Dedifferentiated amniotic fluid mesenchymal stem cell (primary cell): Measurements from ENCODE around the gene ASTN2.

Source experiments
- DNase-seq: peaks from one replicate; pipeline ENCODE4 v3.0.0-alpha.2; 2016; ENCODE audit errors: extremely low spot score

Gene ASTN2

GRCh38 chr9:117114768-117115167, 300.1 kb downstream of the ASTN2 start:
- DNase-seq, result no peak

DNA sequence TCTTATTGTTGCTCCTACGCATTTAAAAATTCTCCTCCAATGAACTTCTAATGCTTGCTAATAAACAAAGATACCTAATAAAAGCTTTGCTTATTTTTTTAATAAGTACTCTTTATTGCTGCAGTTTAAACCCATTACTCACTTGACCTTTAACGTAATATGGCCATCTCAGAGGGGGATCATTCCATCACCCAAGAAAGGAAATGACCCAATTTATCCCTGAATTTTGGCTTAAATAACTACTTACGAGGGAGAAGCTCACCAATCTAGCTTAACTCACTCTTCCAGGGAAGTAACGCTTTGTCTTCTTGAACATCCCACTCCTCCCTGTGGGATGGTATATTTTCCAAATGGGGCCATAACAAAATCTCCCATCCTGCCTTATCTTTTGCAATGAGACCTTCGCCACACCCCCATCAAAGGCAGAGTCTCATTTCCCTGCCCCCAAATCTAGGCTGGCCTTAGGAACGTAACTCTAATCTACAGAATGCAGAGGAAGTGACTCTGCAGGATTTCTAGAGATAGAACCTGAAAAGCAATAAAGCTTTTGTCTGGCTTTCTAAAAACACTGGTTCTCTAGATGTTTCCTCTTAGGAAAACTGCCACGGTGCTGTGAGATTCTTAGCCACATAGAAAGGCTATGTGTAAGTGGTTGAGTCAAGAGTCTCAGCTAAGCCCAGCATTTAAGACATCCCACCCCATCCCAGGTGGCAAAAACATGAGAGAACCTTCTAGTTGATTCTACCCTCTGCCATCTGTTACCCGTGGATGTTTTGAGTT, 310.0 kb downstream of the ASTN2 start:
- no peak for DNase-seq

DNA sequence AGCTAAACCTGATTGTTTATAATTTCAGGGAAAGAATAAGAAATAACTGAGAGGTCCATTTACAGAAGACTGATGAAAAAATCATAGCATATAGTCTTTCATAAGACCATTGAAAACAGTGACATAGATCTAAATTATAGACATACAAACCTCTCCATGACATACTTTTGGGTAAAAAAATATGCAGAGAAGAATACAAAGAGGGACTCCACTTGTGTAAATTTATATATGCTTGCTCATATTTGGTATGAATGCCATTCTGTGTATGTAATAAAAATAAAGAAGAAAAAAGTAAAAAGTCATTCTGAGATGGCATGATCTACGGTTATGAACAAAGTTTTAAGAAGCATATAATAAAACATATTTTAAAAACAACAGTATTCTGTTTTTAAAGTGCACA, 310.7 kb downstream of the ASTN2 start:
- no peak for DNase-seq

- DNase-seq, result no peak
Observed at GRCh38 chr9:117103438-117104110, 311.3 kb downstream of the ASTN2 start.

DNA sequence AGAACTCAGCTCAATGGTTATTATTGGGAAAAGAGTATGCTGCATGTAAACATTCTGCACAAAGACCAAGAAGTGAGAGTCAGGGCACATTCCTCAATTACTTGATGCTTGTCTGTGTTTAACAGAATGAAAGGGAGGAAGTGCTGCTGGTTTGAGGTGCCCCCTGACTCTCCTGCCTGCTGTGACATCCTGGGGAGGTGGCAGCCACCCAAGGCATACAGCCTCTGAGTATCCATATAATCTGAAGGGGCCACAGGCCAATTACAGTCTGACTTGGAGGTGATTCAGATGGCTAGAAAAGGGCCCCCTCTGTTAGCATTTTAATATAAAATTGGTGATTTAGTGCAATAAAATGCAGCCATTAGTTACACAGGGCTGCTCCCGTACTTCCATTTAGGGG, 313.8 kb downstream of the ASTN2 start:
- no peak for DNase-seq

GRCh38 chr9:117098331-117098730, 316.5 kb downstream of the ASTN2 start:
- no peak for DNase-seq

DNA sequence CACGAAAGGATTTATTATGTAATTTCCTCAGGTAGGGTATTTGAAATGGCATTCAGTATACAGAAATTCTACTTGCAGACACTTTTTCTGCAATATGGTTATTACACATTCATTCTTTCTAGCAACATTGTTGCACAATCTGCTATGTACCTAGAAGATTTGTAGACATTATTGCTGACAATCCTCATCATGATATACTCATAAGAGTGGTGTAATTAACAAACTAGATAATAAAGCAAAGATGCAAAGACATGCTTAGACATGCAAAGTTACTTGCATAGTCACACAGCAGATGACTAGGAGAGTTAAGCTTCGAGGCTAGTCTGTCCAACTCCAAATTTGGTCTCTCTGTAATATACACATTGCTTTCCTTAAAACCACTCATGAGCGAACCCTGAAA, 317.1 kb downstream of the ASTN2 start:
- DNase-seq, result no peak

GRCh38 chr9:117096138-117096537, 318.7 kb downstream of the ASTN2 start:
- no peak for DNase-seq

GRCh38 chr9:117095081-117095480, 319.8 kb downstream of the ASTN2 start:
- DNase-seq, result no peak

DNA sequence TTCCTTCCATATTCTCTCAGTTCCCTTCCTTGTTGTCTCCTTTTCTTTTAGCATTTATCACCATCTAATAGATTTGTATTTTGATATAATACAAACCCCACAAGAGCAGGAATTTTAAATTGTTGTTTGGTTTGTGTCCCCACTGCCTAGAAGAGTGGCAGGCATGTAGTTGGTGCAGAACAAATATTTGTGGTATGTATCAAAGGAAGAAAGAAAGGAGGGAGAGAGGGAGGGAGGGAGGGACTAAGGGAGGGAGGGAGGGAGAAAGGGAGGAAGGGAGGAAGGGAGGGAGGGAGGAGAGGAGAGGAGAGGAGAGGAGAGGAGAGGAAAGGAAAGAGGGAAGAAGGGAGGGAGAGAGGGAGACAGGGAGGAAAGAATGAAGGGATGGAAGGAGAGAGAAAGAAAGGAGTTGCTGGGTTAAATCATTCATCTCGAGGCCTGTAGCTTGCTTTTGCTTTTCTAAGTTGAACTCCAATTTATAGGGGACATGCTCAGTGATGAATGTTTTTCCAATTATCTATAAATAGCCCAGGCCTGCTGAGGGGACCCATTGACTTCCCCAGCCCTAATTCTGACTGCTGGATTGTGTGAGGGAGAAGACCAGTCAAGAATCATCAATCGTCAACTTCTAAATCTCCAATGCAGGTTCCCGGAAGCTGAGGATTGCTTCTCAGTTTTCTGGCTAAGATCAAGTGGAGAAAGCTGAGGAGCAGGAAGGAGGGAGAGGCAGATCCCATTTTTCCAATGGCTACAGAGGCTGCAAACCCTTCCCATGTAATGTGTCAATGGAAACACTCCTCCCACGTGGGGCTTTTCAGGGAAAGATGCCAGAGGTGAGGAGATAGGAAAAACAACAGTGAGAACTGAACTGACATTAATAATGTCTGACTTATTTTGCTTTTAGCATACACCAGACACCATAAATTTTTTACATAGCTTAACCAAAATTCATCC, 320.7 kb downstream of the ASTN2 start:
- no peak for DNase-seq

- DNase-seq, result no peak
Observed at GRCh38 chr9:117092582-117092981, 322.3 kb downstream of the ASTN2 start.

DNA sequence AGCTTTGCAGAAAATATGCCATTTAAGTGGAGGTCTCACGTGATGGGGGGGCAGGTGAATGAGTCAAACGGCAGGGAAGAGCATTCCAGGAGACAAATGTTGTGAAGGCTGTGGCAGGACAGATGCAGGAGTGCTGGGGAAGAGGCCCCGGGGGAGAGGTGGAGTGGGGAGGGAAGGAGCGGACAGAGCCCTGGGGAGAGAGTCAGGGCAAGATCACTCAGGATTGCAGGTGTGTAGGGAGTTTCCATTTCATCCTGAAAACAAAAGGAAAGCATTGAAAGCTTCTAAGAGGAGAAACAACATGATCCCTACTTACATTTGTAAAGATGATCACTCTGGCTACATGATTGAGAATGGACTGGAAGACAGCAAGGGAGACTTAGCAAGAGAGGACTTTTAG, 323.3 kb downstream of the ASTN2 start:
- DNase-seq, result no peak

DNA sequence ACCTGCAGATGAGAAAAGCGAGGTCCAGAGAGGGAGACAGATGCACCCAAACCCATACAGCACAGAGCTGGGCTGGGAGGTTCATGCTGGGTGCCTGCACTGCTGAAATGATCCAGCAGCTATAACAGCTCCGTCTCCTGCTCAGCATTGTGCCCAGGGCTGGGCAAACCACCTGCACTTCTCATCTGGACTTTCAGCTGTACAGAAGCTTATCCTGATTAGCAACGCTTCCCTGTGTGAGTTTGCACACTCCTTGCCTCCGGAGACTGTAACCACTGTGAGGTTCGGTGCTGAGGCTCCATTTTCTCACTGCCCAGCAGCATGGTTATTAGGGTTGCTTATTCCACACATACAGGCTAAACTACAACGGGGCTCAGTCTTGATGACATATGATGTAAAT, 326.1 kb downstream of the ASTN2 start:
- no peak for DNase-seq

DNA sequence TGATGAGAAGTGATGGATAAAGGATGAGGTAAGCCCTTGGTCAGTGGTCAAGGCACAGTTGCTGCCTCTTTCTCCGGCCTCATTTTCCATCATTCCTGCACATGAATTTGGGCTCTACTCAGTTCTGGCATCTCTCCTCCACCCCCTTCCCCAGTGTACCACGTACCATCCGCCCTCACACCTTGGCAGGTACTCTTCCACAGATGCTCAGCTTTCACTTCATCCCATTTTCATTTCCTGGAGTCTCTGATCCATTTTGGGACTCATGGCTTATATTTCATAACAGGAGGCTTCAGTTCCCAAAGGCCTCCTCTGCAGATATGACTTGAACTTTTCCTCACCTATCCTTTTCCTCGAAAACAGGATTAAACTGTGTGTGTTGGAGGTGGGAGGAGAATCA, 326.7 kb downstream of the ASTN2 start:
- no peak for DNase-seq

DNA sequence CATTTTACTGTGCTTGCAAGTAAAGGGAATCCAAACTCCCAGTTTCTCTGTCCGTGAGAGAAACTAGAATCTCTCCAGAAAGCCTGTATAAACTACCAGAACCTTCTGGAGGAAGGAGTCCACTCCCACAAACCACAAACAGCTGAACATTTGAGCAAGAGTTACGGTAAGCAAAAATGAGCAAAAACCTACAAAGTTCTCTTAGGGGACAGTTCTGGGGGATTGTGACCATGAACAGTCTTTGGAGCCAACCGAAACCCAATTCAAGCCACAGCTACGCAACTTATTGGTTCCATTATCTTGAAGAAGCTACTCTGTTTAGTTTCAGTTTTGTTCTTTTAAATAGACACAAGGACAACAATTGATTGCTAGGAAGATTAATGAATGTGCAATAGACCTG, 330.6 kb downstream of the ASTN2 start:
- no peak for DNase-seq

GRCh38 chr9:117083559-117083958, 331.3 kb downstream of the ASTN2 start:
- no peak for DNase-seq

DNA sequence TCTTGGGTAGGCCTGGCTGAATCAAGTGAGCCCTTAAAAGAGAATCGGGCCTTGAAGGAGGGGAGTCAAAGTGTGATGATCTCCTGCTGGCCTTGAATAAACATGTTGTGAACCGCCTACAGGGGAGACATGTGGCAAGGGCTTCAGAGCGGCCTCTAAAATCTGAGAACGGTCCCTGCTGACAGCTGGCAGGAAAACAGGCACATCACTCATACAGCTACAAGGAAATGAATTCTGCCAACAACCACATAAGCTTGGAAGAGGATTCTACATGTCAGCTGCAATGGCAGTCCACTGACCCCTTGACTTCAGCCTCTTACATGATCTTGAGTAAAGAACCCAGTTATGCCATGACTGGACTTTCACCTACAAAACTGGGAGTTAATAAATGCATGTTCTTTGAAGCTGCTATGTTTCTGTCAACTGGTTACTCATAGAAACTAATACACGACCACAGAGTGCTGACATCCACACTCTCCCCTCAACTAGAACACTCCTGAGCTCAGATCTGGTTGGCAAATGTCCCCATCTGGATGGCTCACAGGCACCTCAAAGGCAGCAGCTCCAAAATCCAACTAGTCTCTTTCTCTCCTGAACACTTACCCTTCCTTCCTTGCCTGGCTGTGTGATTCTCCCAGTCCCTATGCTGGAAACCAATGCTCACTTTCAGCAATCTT, 333.1 kb downstream of the ASTN2 start:
- DNase-seq, result no peak

- DNase-seq, result no peak
Observed at GRCh38 chr9:117080765-117081390, 334.0 kb downstream of the ASTN2 start.

GRCh38 chr9:117076571-117077290, 338.1 kb downstream of the ASTN2 start:
- DNase-seq, result no peak

DNA sequence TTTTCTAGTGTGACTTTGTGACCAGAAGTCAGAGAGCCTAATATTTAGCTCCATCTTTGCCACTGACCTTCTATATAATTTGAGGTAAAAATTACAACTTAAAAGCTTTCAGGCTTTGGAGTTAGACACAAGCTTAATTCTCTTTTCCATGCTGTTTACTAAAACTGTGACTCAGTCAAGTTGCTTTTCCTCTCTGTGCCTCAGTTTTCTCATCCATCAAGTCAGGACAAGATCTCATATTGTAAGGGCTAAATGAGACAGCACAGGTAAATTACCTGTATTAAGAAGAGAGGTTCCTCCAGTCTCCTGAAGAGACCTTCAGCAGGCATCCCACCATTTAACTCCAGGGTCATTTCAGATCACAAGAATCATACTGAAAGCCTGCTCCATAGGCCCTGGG, 339.2 kb downstream of the ASTN2 start:
- no peak for DNase-seq
